NOMO-1 treated with DMSO at 0.1 percent for 48 hours (cell line): ENCODE data around the gene KIF9.
A peak's percentile ranks its signal among the peaks of the same experiment; 100 is the strongest.
"Not testable (repeated sequence)": the region's sequence is repeated elsewhere in the genome, so short reads cannot be mapped to it uniquely, and the experiment has no call there.

ENCODE experiments used
- DNase-seq: peaks from one replicate; lab custom pipeline; 2025; ENCODE audit not compliant: unreplicated experiment; lab: John Stamatoyannopoulos, UW

KIF9 gene

DNA sequence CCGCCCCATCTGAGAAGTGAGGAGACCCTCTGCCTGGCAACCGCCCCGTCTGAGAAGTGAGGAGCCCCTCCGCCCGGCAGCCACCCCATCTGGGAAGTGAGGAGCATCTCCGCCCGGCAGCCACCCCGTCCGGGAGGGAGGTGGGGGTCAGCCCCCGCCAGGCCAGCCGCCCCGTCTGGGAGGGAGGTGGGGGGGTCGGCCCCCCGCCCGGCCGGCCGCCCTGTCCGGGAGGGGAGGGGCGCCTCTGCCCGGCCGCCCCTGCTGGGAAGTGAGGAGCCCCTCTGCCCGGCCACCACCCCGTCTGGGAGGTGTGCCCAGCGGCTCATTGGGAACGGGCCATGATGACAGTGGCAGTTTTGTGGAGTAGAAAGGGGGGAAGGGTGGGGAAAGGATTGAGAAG is 26.3 kb downstream of the KIF9 start:
- not testable (repeated sequence) for DNase-seq

DNA sequence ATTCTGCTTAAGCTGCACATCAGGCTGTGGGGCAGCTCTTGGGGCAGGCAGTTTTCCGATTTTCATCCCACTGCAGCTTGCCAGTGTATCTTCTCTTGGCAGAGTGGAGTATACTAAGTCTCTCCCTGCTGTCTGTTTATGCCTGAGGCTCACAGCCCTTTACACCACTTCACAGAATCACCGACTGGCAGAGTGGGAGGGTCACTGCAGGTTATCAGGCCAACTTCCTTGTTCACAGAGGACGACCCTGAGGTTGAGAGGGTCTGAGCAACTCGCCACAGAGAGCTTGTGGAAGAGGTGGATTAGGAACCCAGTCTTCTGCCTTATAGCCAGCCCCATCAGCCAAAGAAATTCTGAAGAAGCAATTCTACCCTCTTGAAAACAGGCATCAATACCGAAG is 30.9 kb downstream of the KIF9 start:
- DNase-seq = no peak

DNA sequence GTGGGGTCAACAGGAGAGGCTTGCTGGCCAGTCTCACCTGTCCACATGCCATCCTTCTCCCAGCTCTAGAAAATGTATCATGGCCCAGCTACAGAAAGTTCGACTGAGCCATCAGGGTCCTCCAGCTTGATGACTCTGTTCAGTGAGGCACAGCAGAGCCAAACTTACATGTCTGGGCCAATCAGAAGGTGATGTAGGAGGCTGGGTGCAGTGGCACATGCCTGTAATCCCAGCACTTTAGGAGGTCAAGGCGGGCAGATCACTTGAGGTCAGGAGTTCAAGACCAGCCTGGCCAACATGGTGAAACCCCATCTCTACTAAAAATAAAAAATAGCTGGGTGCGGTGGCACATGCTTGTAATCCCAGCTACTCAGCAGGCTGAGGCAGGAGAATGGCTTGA is 31.5 kb downstream of the KIF9 start:
- not testable (repeated sequence) for DNase-seq

DNA sequence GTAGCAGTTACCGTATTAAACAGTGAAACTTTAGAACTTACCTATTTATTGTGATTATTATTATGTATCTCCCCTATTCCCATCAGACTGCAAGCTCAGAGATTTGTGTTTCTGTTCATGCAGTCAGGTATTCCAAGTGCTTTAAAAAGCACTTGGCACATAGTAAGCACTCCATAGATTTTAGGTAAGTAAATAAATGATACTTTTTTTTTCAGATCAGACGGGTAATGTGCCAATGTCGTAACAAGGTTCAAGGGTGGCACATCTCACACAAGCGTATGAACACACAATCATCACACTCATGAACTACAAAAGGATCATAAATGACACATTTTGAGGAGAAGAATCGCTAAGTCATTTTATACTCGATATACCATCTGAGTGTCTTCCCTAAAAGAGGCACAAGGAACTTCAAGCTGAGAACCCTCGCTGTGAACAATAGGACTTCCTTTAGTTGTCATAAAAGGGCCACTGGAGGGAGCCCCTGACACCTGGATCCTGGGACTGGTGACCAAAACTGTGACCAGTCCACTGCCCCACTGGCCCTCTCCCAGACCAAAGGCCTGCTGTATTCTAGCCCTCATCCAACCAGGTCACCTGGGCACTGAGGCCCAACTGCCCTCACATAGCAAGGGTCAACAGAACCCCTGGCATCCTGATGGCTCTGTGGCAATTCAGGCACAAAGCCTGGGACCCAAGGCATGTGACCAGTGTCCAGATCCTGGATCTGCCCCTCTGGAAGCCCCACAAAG is 32.1 kb downstream of the KIF9 start:
- DNase-seq = peak; percentile 20

DNA sequence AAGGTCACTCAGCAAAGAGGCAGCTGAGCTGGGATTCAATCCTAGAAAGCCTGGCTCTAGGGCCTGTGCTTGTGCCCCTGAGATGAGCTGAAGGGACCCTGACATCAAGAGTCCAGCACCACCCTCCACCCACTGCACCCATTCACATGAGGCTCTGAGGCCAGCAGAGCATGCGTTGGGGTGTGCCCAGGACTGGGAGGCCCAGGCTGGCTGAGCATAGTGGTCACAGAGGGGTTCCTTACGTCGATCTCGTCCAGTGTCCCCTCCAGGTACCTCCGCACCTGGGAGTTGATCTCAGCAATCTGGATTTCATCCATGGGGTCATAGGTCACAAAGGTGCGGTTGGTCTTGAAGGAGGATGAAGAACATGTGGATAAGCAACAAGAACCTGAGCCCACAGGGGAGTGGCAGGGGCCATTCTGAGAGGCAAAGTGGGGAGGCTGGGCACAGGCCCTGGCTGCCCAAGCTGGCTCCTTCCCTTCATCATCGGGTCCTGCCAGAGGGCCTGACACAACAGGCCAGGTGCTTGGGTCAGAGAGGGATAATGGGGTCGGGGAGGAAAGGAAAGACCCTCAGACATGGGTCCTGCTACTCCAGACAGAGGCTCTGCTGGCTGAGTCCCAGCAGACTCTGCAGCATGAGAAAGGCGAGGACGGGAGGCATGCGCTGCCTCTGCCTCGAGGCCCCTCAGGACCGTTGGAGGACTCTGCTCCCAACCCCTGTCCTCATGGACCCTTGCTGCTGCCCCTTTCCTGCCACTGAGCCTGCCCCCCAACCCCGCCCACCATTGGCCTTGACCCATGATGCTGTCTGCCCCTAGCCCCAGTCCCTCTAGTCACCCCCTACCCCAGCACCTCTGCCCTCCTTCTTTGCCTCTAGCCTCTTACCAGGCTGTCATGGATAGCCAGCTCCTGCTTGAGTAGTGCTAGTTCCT is 35.2 kb downstream of the KIF9 start:
- no peak for DNase-seq

DNA sequence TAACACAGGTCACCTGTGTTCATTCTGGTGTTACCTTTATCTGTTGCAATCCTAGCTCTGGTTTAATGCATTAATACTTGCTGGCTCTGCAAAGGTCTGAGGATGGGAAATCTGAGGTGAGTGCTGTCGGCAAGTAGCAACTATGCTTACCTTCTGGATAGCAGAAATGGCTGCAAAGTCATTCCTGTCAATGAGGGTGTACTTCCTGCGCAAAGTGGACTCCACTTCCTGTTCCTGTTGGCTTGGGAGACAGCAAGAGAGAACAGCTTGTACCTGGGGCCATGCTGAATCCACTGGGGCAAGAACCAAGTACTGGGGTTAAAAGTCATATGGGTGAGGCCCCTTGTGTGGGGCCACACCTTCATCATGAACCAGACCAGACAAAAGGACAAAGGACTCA is 37.3 kb downstream of the KIF9 start:
- DNase-seq = no peak

DNA sequence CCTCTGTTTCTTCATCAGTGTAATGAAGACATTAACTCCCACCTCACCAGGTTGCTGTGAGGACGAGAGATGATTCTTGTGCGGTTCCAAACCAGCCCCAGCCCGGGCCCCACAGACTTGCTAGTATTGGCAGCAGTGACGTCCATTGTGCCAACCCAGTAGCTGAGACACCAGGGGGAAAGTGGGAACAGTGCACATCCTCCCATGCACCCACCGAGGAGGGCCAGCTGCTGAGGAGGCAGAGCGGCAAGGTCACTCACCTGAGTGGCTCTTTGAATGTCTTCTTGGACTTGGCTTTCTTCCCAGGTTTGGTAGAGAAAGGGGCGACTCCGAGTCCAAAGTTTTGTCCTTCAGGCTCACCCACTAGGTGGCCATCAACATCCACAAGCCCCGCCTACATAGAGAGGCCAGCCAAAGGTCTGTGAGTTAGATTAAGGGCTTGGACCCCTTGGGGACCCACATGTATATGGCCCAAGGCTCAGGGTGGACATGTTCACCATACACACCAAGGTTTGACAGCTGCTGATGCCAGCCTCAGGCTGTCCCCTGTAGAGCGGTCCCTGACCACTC is 38.0 kb downstream of the KIF9 start:
- DNase-seq = no peak

DNA sequence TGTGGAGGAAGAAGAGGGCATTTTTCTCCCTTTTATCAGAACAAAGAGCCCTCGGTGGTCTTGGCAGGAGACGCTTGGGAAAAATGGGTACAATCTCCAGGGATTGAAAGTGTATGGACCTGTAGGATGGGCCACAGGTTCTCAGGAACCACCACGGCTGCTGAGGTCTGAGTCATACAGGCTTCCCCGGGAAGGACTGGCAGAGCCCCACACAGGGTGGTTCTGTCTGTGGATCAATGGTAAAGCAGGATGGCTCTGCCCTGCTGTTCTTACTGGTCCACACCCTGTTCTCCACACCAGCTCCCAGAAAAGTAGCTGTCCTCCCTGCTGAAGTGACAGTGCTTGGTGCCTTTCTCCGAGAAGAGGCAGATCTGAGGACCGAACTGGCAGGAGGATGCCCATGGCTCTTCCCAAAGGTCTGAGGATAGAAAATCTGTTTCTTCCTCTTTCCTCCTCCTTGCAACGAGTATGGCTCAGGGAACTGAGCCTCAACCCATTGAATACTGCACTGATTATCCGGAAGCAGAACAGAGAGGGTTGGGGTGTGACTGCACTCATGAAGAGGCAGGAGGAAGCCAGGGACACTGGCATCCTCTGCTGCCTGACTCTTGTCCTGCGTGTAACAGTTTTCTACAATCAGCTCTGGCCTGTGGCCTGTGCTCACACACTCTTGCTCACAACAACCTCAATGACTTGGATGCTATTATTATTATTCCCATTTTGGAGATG is 39.0 kb downstream of the KIF9 start:
- no peak for DNase-seq

DNA sequence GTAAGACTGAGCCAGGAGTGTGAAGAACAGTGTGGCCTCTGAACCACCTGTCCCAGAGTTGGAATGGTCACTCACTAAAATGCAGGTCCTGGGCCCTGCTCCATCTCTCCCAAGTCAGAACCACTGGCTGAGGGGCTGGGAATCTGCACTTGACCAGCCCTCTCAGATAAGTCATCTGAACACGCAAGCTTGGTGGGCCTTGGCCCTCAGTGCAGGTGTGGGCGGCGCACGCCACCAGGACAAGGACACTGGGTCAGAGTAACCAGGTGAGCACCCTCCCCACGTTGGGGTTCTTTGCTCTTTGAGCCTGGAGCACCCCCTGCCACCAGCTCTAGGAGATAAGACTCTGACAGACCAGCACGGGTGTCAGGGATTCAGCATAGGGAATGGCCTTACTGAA is 42.7 kb downstream of the KIF9 start:
- DNase-seq = no peak

DNA sequence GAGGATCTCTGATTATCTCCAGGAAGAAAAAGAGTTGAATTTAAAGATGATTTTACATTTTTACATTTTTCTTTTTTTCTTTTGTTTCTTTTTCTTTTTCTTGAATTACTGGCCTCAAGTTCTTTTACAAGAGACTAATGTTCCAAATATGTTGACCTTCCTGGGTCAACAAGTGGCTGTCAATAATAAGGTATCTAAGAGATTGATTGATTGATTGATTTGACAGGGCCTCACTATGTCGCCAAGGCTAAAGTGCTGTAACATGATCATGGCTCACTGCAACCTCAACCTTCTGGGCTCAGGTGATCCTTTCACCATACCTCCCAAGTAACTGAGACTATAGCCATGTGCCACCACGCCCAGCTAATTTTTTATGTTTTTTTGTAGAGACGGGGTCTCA is 44.6 kb downstream of the KIF9 start:
- DNase-seq = no peak

DNA sequence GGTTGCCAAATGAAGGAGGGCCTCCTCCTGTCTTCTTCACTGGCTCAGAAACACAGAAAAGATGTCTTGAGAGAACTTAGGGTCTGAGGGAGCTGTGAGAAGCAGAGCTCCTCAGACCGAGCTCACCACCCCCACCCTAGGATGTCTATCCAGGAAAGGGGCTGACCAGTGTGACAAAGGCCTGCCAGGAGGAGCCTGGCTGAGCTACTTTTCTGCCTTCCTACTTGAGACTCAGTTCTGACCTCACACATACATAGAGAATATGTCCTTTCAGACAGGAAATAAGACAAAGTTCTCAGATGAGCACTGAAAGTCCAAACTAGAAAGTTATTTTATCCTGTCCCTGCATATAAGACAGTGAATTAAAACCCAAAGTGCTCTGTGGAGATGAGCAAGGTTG is 54.5 kb downstream of the KIF9 start:
- DNase-seq = no peak

DNA sequence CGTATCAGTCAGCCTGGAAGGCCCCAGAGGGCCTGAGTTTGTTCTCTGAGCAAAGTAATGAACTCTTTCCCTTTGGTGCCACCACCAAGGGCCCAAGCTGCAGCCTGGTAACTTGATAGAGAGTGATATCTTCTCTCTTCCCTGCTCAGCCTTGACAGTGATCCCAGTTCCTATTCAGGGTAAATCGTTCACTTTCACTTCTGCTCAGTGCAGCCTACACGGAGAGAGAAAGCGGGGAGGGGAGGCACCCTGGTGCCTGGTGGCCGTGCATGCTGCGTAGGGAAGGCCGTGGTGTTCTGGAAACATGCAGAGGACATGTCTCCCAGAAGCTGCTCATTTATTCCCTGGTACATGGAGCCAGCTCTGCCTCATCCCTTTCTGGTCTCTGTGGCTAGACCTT is 54.9 kb downstream of the KIF9 start:
- peak; percentile 79 for DNase-seq

DNA sequence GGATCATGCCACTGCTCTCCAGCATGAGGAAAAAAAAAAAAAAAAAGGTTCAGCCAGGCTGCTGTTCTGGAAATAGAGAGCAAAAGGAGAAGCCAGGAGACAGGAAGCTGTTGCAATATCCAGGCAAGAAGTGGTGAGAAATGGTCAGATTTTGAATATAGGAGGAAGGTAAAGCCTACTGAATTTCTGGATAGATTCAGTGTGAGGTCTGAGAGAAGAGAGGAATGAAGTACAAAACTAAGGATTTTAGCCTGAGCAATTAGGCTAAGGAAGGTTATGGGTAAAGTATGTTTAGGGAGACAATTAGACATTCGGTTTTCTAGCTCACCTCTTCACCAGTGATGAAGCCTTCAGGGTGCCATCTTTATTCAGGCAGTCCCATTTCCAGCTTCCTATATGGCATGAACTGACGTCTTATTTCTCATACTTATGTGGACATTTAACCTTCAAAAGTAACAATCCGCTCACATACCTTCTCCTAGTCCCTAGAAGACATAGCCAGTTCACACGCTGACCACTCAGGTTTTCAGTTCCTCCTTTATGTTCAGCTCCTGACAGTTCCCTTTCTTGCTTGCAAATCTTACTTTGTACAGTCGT is 57.2 kb downstream of the KIF9 start:
- peak; percentile 90 for DNase-seq

DNA sequence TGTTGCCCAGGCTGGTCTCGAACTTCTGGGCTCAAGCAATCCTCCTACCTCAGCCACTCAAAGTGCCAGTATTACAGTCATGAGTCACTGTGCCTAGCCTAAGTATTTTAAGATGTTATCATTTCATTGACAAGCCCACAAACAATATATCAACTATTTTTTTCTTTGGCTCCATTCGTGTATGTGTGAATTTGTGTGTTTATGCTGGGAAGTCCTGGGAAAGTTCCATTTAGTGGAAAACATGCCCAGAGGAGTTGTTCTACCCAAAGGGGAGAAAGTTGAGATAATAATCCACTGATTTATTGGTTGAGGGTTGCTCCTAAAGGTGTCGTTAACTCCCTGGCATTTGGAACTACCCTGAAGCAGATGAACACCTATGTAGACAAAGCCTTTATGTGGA is 58.8 kb downstream of the KIF9 start:
- DNase-seq = no peak

DNA sequence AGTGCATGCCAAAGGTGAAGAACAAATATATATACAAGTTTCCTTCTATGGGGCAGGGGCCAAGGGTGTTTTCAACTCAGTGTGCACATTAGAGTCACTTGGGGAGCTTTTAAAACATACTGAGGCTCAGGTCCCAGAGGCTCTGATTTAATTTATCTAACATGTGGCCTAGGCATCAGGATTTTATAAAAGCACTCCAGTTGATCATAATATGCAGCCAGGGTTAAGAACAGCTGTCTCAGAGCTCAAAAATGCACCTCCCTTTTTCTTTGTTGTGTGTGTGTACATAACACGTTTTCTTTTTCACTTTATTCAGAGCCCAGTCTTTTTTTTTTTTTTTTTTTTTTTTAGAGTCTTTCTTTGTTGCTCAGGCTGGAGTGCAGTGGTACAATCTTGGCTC is 60.8 kb downstream of the KIF9 start:
- no peak for DNase-seq

DNA sequence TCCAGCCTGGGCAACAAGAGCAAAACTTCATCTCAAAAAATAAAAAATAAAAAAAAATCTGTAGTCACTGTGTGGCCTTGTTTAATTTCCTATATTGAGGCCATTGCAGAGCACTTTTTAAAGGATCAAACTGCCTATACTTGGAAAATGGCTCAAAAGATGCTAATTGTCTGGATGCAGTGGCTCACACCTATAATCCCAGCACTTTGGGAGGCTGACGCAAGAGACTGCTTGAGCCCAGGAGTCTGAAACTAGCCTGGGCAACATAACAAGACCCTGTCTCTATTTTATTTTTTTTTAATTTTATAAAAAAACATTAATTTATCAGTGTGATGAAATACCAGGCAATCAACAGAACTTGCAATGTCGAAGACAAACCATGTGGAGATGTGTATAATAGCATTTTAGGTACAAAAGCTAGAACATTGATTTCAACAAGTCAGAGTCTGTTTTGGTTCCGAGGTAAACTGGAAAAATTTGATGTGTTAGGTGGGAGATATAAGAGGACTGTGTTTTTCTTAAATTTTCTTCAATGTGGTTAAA is 71.7 kb downstream of the KIF9 start:
- no peak for DNase-seq

DNA sequence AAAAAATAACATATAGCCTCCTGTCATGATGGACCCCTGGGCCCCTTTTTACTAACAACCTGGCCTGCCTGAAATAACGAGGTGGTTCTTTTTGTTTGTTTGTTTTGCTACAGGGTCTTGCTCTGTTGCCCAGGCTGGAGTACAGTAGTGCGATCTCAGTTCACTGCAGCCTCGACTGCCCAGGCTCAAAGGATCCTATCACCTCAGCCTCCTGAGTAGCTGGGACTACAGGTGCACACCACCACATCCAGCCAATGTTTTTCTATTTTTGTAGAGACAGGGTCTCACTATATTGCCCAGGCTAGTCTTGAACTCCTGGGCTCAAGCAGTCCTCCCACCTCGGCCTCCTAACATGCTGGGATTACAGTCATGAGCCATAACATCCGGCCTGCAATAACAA is 76.6 kb downstream of the KIF9 start:
- DNase-seq = not testable (repeated sequence)

DNA sequence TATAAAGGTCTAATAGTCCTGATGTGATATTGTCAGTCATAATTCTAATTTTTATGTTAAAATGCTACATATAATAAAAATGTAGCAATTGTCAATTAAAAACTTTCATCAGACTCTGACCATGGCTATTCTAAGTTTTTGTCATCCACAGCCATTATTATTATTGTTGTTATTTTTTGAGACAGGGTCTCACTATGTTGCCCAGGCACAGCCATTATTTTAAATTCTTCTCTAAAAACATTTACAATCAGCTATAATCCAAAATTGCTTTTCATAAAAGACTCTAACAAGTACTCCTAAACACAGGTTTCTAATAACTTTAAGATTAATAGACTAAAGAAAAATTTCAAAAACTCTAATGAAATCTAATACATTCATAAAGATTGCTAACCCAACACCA is 77.7 kb downstream of the KIF9 start:
- DNase-seq = no peak

DNA sequence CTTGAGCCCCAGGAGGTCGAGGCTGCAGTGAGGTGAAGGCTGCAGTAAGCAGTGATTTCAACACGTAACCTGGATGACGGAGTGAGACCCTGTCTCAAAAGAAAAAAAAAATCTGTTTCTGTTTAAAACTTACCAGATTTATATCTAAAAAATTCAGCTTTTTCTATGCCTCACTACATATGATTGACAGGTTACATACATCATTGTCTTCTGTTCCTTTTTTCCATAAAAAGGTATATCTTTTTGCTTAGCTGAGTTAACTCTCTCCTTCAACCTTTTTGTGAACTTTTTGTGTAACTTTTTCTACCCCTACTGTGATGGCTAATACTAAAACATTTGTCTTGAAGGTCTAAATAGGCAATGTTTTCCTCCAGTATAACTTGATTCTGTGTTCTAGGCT is 80.1 kb downstream of the KIF9 start:
- DNase-seq = no peak

DNA sequence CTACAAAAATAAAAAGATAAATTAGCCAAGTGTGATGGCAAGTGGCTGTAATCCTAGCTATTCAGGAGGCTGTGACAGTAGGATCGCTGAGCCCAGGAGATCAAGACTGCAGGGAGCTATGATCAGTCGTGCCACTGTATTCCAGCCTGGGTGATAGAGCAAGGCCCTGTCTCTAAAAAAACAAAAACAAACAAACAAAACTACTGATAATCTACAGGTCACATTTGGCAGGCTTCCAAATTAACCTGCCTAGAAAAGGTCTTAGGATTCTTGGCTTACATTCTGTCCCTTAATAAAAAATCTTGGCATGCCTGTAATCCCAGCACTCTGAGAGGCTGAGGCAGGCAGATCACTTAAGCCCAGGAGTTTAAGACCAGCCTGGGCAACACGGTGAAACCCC is 85.3 kb downstream of the KIF9 start:
- no peak for DNase-seq

DNA sequence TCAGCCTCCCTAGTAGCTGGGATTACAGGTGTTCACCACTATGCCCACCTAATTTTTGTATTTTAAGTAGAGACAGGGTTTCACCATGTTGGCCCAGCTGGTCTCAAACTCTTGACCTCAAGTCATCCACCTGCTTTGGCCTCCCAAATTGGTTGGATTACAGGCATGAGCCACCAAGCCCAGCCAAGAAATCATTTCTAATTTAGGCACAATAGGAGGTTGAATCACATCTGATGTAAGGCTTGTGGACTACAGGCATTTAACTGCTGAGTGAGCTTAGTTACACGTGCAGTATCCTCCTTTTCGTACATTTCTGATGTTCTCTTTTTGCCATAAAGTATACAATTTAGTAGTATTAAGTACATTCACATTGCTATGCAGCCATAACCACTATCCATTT is 87.6 kb downstream of the KIF9 start:
- no peak for DNase-seq
